ENCODE data around the gene TSPAN10. TPM values are rescaled to one million over a fixed set of nuclear protein-coding genes. Genes with fewer than 3 reads are reported as not detected.

The TSPAN10 gene
- total and polyA plus RNA-seq, 2 of the 8 experiments (the other 6 are each of a cell fraction or from before 2014, with no cell fraction given) = 0.99 to 1.1 TPM

GRCh38 chr17:81690066-81690465, 53.1 kb downstream of the TSPAN10 start (continued):
- TF ChIP-seq FOSL1 (IDR thresholded peaks at IDR 0.05; ENCODE audit: insufficient read depth, low read depth, low read length) (no peak), CHD7 (IDR thresholded peaks at IDR 0.05; ENCODE audit: insufficient replicate concordance, low read length) (no peak), TBP (IDR thresholded peaks at IDR 0.05; ENCODE audit: low read depth, low read length) (no peak), ASH2L (IDR thresholded peaks at IDR 0.05; ENCODE audit: low read length) (no peak)

Measured in H1 (cell line).